CD14-positive monocyte (primary cell): ENCODE results near the gene ATOH8. TPM values are rescaled to one million over a fixed set of nuclear protein-coding genes. Genes with fewer than 3 reads are reported as not detected.

Source experiments
- DNase-seq, 3 donors: peaks; one replicate each; pipeline ENCODE4 v3.0.0-alpha.2; 2011 to 2022
- H2AFZ ChIP-seq: 2 replicates; pipeline ENCODE4 v1.6.0; 2012; ENCODE audit warnings: mild to moderate bottlenecking, low read depth, low read length, inconsistent platforms; ENCODE audit not compliant: insufficient read depth, poor library complexity, severe bottlenecking
- H3K27ac ChIP-seq, 2 donors: 1 replicate in 1 of 2; 2 replicates in 1 of 2; pipeline ENCODE4 v1.5.1; 2012 to 2013; ENCODE audit warnings: low read length in 2 of 2, control low read depth in 1 of 2, inconsistent platforms in 1 of 2, low read depth in 1 of 2, mild to moderate bottlenecking in 1 of 2
- H3K27me3 ChIP-seq, 2 donors: one replicate each; pipeline versions ENCODE4 v1.6.0 to v1.6.1; 2011 to 2013; ENCODE audit warnings: low read length in 2 of 2; ENCODE audit not compliant: control insufficient read depth in 2 of 2, insufficient read depth in 2 of 2
- H3K36me3 ChIP-seq, 2 donors: replicated peaks in 1 of 2; 1 replicate in 1 of 2; 2 replicates in 1 of 2; pipeline versions ENCODE4 v1.5.1 to v1.6.1; 2012 to 2013; ENCODE audit warnings: low read length in 2 of 2, control low read depth in 1 of 2, inconsistent platforms in 1 of 2, mild to moderate bottlenecking in 1 of 2; ENCODE audit not compliant: insufficient read depth in 2 of 2, control insufficient read depth in 1 of 2
- H3K4me1 ChIP-seq, 2 donors: 1 replicate in 1 of 2; 2 replicates in 1 of 2; pipeline versions ENCODE4 v1.5.1 to v1.6.1; 2012 to 2013; ENCODE audit warnings: low read length in 2 of 2, control low read depth in 1 of 2, inconsistent platforms in 1 of 2, mild to moderate bottlenecking in 1 of 2, moderate library complexity in 1 of 2; ENCODE audit not compliant: insufficient read depth in 2 of 2, control insufficient read depth in 1 of 2
- H3K4me2 ChIP-seq: replicated peaks from 2 replicates; pipeline ENCODE3; 2012; ENCODE audit warnings: low read length, moderate library complexity, mild to moderate bottlenecking; ENCODE audit not compliant: poor library complexity, severe bottlenecking; ENCODE audit errors: extremely low read depth
- H3K4me3 ChIP-seq, 3 experiments: fragments of 200-600 bp in 1 of 3; sonication (generic) in 1 of 3; replicated peaks in 1 of 3; 1 replicate in 2 of 3; 2 replicates in 1 of 3; pipeline ENCODE4 v1.5.1; 2011 to 2013; ENCODE audit warnings: low read length in 3 of 3, mild to moderate bottlenecking in 3 of 3, control low read depth in 2 of 3, low read depth in 2 of 3, inconsistent platforms in 1 of 3, moderate library complexity in 1 of 3
- H3K79me2 ChIP-seq: 2 replicates; pipeline ENCODE4 v1.6.0; 2012; ENCODE audit warnings: mild to moderate bottlenecking, control low read depth, inconsistent platforms, low read length, moderate library complexity; ENCODE audit not compliant: insufficient read depth
- H3K9ac ChIP-seq: 2 replicates; pipeline ENCODE4 v1.6.0; 2017; ENCODE audit warnings: low read length, mild to moderate bottlenecking; ENCODE audit not compliant: insufficient read depth, poor library complexity, severe bottlenecking
- H3K9me3 ChIP-seq, 2 donors: replicated peaks in 1 of 2; 1 replicate in 1 of 2; 2 replicates in 1 of 2; pipeline versions ENCODE4 v1.5.1 to v1.6.1; 2012 to 2013; ENCODE audit warnings: low read length in 2 of 2, control low read depth in 1 of 2; ENCODE audit not compliant: control insufficient read depth in 1 of 2, insufficient read depth in 1 of 2
- H4K20me1 ChIP-seq: 2 replicates; pipeline ENCODE4 v1.6.0; 2012; ENCODE audit warnings: mild to moderate bottlenecking, low read length, control low read depth, moderate library complexity; ENCODE audit not compliant: insufficient read depth
- H3K27ac Mint-ChIP-seq, 7 donors: one replicate each; pipeline ENCODE4 v1.8.0; 2020; ENCODE audit warnings: mild to moderate bottlenecking in 7 of 7, mixed read lengths in 7 of 7, moderate library complexity in 6 of 7, inconsistent platforms in 2 of 7
- H3K27me3 Mint-ChIP-seq, 3 donors: one replicate each; pipeline ENCODE4 v1.8.0; 2021 to 2022; ENCODE audit warnings: low read depth in 3 of 3, mild to moderate bottlenecking in 3 of 3, mixed read lengths in 3 of 3, moderate library complexity in 3 of 3, inconsistent platforms in 1 of 3
- H3K36me3 Mint-ChIP-seq, 2 donors: one replicate each; pipeline ENCODE4 v1.8.0; 2020; ENCODE audit warnings: mixed read lengths in 2 of 2, inconsistent platforms in 1 of 2, mild to moderate bottlenecking in 1 of 2
- H3K4me1 Mint-ChIP-seq: one replicate; pipeline ENCODE4 v1.8.0; 2020; ENCODE audit warnings: mild to moderate bottlenecking, mixed read lengths
- H3K4me3 Mint-ChIP-seq, 2 donors: one replicate each; pipeline ENCODE4 v1.8.0; 2020; ENCODE audit warnings: mild to moderate bottlenecking in 2 of 2, mixed read lengths in 2 of 2, moderate library complexity in 1 of 2
- H3K9me3 Mint-ChIP-seq, 7 donors: one replicate each; pipeline ENCODE4 v1.8.0; 2020 to 2022; ENCODE audit warnings: mixed read lengths in 7 of 7, mild to moderate bottlenecking in 6 of 7, moderate library complexity in 6 of 7, inconsistent platforms in 2 of 7
- CTCF ChIP-seq: fragments of 200-600 bp; IDR thresholded peaks from one replicate; pipeline ENCODE4 v1.8.0; 2022; ENCODE audit warnings: antibody characterized with exemption, mild to moderate bottlenecking
- WGBS: methylation state at CpG from one replicate; pipeline ENCODE4 v1.1.5; 2013; ENCODE audit warnings: missing lambda C conversion rate; ENCODE audit not compliant: insufficient coverage; 5-methylcytosine and 5-hydroxymethylcytosine counted together
- intact Hi-C, 2 donors: fragments of 100-400 bp; cut with micrococcal nuclease; formaldehyde crosslinking; loops; one replicate each; pipeline versions ENCODE4 v1.15.0 to v1.15.1; 2023
- polyA plus RNA-seq, 3 donors: library from polyadenylated mRNA; depleted of rRNA in 1 of 3; unstranded in 2 of 3; stranded (reverse) in 1 of 3; fragments of 300-500 nt in 2 of 3; fragments of >200 nt in 1 of 3; fragmentation: Illumina TruSeq in 2 of 3; gene quantifications; 1 replicate in 2 of 3; 2 replicates in 1 of 3; pipeline ENCODE4 v1.2.3, GENCODE V29; 2012 to 2021

Gene ATOH8
- polyA plus RNA-seq, 3 donors, result 2.0 to 3.9 (median 2.1) TPM

- peaks cover 11% of the 10 kb centered on the region in 2 donors for H3K36me3 Mint-ChIP-seq
- Histone ChIP-seq H3K36me3 (no peaks in the 10 kb centered on the region), H3K4me3 (no peak overlapping the region), H3K27ac (no peak overlapping the region), H3K27me3 (peaks cover 0 to 8% of the 10 kb centered on the region in 2 donors), H4K20me1 (no peaks in the 10 kb centered on the region), H2AFZ (peak overlapping the region; percentile 27), H3K9ac (no peak overlapping the region), H3K9me3 (no peaks in the 10 kb centered on the region), H3K79me2 (no peaks in the 10 kb centered on the region), H3K4me2 (no peak overlapping the region), H3K4me1 (peaks cover 11 to 15% of the 10 kb centered on the region in 2 donors)
- TF ChIP-seq CTCF, result no peak
- peak overlapping the region in 1 of 2 donors; percentile 42 for H3K4me3 Mint-ChIP-seq
- DNase-seq, result peak in 2 of 3 donors; percentile 12 to 18
- peaks cover 8 to 26% (median 23%) of the 10 kb centered on the region in 3 donors for H3K27me3 Mint-ChIP-seq
- peaks cover 26% of the 10 kb centered on the region for H3K4me1 Mint-ChIP-seq
- peaks cover 0 to 3% (median 0%) of the 10 kb centered on the region in 7 donors for H3K9me3 Mint-ChIP-seq
- intact Hi-C loops, result no loop called here
- 5% methylated on average over 22 of the region's 25 CpGs for WGBS
- peak overlapping the region in 1 of 7 donors; percentile 20 for H3K27ac Mint-ChIP-seq
Observed at GRCh38 chr2:85785027-85785822, 31.4 kb downstream of the ATOH8 start.

- WGBS, result 64% methylated on average over 4 of the region's 4 CpGs
- Histone ChIP-seq H3K36me3 (no peaks in the 10 kb centered on the region), H3K27ac (no peak overlapping the region), H3K9ac (no peak overlapping the region), H3K9me3 (no peaks in the 10 kb centered on the region), H3K4me2 (no peak overlapping the region), H2AFZ (no peak overlapping the region), H3K4me1 (peaks cover 18 to 22% of the 10 kb centered on the region in 2 donors), H3K4me3 (no peak overlapping the region), H3K27me3 (peaks cover 0 to 8% of the 10 kb centered on the region in 2 donors), H4K20me1 (no peaks in the 10 kb centered on the region), H3K79me2 (no peaks in the 10 kb centered on the region)
- H3K4me1 Mint-ChIP-seq, result peaks cover 32% of the 10 kb centered on the region
- no peak overlapping the region for H3K4me3 Mint-ChIP-seq
- DNase-seq, result no peak
- peaks cover 0 to 3% (median 0%) of the 10 kb centered on the region in 7 donors for H3K9me3 Mint-ChIP-seq
- intact Hi-C loops, result no loop called here
- H3K36me3 Mint-ChIP-seq, result peaks cover 7 to 11% of the 10 kb centered on the region in 2 donors
- no peak for TF ChIP-seq CTCF
- peaks cover 8 to 26% (median 23%) of the 10 kb centered on the region in 3 donors for H3K27me3 Mint-ChIP-seq
- H3K27ac Mint-ChIP-seq, result no peak overlapping the region
Observed at GRCh38 chr2:85785871-85786270, 32.1 kb downstream of the ATOH8 start.
